Measurements from ENCODE around the gene CTCF.
A peak's percentile ranks its signal among the peaks of the same experiment; 100 is the strongest.

CTCF gene

DNA sequence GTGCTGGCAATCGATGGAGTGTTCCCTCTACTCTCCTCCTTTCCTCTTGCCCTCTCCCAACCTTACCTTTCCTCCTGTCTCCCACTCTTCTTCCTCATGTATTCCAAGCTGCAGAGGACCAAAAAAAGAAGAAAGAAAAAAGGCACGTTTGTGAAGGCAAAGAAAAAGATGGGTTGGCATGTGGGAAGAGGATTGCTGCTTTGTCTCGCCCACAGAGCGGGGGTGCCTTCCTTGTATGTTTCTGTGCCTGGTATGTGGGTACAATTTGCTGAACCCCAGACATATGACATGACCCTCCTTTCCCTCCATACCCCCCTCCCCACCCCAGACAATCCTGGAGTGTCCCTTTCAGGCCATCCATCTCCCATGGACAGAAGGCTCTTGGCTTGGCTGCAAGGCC is 13.1 kb upstream of the CTCF start:
- no peak for DNase-seq (ENCODE audit: low spot score)

DNA sequence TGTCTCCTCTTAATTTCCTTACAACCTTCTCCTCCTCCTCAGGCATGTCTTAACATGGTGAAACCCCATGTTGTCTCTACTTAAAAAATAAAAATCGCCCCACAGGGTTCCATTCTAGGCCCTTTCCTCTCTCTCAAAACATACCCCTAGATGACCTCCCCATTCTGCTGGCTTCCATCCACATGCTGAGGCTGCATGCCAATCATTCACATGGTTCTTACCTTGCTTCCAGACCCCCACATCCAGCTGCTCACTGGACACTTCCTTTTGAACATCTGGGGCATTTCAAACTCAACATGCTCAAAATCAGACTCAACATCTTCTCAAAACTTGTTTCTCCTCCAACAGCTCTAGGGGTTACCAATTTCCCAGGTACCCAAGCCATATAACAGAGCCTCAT is 12.4 kb upstream of the CTCF start:
- DNase-seq (ENCODE audit: low spot score) = no peak

DNA sequence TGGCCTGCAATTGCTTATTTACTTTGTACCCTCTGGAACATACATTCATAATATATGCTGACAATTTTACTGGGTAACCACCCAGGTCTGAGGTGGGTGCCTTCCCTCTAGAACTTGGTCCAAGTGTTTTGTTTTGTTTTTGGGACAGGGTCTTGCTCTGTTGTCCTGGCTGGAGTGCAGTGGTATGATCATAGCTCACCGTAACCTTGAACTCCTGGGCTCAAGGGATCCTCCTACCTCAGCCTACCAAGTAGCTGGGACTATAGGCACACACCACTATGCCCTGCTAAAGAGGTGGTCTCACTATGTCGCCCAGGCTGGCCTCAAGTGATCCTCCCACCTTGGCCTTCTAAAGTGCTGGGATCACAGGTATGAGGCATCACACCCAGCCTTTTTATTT is 11.2 kb upstream of the CTCF start:
- no peak for DNase-seq (ENCODE audit: low spot score)

DNA sequence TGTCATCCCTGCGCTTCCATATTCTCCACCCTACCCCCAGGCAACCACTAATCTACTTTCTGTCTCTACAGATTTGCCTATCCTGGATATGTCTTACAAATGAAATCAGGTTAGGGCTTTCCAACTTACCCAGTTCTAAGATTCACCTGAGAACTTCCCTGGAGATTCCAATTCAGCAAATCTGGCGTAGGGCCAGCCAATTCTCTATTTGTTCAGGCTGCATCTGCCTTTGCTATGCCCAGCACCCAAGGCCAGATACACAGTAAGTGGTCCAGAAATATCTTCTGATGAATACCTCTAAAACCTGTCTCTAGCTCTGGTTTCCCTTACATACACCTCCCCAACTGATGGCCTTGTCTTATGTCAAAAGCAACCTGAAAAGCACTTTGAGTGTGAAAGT is 10.4 kb upstream of the CTCF start:
- no peak for DNase-seq (ENCODE audit: low spot score)

DNA sequence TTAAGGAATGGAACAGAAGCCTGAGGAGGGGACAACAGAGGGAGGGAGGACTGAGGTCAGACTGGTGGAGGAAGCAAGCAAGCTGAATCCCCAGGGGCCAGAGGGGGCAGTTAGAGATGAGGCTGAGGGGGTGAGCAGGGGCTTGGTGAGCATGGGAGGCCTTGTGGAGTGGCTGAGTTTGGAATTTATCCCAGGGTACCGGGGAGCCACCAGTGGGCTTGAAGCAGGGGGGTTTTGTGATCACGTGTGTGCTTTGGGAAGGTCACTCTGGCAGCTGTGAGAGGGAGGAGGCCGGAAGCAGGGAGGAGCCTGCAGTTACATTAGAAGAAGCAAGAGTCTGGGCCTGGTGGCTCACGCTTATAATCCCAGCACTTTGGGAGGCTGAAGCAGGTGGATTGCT is 9.8 kb upstream of the CTCF start:
- DNase-seq (ENCODE audit: low spot score) = no peak

DNA sequence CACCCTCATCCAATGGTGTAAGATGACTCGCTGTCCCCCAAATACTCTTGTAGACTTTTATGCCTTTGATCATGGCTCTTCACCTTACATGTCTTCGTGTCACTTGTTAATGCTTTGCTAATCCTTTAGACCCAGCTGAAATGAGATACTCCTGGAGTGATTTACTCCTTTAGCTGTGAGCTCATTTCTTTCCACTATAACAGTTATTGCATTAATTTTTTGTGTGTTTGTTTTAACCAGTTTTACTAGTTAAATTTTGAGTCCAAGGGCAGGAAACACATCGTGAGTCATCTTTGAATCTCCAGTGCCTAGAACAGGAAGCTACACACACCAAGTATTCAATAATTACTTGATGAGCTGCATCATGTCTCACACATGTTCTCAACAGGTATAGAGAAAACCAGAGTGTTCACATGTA is 6.5 kb upstream of the CTCF start:
- peak; percentile 20 for DNase-seq (ENCODE audit: low spot score)

DNA sequence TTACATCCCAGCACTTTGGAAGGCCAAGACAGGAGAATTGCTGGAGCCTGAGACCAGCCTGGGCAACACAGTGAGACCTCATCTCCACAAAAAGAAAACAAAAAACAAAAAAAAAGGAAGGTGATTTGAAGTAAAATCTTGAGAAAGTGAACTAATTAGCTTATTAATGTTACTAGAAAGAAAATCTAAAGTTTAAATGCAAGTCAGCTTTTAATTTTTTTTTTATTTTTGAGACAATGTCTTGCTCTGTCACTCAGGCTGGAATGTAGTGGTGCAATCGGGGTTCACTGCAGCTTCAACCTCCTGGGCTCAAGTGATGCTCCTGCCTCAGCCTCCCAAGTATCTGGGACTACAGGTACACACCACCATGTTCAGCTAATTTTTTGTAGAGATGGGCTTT is 3.5 kb upstream of the CTCF start:
- no peak for DNase-seq (ENCODE audit: low spot score)

DNA sequence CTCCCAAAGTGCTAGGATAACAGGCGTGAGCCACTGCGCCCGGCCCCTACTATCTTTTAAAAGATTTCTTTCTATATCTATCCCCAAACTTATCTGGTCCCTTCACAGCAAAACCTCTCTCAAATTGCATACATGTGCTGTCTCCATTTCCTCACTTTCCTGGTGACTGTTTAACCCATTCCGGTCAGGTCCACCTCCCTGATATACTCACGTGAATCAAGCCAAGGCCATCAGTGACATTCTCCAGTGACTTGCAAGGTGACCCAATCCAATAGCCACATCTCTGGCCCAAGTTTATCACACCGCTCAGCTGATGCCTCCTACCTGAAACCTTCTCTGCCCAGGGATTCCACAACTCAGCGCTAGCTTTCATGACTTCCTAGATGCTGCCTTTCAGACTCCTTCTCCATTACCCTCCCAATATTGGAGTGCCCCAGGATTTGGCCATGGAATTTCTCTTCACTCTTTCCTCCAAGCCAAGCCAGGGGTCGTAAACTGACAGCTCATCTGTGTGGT is 1.4 kb upstream of the CTCF start:
- no peak for DNase-seq (ENCODE audit: low spot score)

DNA sequence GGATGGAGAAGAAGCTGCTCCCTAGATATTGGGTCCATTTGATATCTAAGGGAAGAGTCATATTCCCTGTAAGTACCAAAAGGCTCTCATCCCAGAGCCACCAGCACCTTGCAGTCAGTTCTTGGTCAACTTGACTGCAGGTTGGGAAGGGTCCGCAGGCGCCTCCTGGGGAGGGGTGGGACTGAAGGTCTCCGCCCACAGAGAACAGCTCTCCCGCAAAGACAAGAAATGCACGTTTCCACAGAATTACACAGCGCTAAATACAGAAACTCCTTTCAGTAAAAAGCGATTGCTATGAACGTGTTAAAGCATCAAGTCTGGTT is 864 bp upstream of the CTCF start:
- no peak for DNase-seq (ENCODE audit: low spot score)

DNA sequence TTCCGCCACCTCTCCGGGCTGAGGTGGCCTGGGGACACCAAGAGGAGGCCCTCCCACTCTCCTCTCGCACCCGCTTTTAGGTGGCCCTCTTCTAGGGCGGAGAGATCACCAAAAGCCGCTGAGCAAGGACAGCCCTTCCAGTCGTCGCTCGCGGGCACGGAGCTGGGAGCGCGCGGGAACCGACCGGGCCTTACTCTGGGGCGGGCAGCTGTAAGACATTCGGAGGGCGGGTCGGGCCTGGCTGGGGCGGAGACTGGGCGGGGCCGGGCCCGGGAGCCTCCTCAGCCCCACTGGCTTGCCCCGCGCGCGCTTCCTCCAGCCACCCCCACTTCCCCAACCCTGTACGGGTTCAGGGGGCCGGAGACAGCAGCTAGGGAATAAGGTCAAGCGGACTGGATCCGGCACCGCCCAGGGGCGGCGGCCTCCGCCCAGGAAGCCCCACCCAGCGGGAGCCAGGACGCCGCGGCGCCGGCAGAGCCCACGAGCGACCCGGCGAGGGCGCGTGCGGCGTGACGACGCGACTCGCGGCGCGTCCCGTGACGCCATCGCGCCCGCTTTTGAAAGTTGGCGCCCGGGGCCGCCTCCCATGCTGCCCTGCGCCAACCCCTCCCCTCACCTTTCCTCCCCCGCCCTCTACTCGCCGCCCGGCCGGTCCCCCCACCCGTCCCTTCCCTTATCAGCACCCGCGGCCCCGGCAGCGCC is 351 bp upstream of the CTCF start:
- DNase-seq (ENCODE audit: low spot score) = peak; percentile 95

DNA sequence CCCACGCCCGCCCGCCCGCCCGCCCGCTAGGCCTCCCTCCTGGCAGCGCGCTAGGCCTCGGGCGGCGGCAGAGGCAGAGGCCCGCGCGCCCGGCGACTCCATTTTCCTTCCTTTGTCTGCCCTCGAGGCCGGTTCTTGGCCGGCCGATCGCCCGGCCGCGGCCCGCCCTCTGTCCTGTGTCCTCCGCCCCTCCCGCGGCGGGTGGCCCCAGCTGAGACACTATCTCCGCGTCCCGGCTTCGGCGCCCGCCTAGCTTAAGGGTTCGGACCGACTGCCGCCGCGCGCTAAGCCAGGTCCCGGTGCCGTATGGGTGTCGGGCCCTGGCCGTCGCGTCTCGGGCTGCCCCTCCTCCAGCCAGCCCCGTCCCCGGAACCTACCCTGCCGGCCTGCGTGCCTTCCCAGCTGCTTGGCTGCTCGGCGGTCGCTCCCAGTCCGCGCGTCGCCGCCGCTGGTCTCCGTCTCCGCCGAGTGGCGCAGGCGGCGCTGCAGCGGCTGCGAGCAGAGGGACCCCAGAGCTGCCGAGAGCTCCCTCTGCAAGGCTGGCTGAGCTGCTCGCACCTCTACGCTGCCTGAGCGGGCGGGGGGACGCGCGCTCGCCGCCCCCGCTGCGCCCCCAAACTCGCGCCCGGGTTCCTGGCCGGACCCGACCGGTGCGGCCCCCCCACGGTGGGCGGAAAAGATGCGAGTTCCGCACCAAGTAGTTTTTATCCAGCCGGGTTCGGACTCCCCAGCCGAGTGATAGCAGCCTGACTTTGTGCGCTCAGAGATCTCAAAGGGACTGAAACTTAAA is 787 bp downstream of the CTCF start:
- peak; percentile 41 for DNase-seq (ENCODE audit: low spot score)

DNA sequence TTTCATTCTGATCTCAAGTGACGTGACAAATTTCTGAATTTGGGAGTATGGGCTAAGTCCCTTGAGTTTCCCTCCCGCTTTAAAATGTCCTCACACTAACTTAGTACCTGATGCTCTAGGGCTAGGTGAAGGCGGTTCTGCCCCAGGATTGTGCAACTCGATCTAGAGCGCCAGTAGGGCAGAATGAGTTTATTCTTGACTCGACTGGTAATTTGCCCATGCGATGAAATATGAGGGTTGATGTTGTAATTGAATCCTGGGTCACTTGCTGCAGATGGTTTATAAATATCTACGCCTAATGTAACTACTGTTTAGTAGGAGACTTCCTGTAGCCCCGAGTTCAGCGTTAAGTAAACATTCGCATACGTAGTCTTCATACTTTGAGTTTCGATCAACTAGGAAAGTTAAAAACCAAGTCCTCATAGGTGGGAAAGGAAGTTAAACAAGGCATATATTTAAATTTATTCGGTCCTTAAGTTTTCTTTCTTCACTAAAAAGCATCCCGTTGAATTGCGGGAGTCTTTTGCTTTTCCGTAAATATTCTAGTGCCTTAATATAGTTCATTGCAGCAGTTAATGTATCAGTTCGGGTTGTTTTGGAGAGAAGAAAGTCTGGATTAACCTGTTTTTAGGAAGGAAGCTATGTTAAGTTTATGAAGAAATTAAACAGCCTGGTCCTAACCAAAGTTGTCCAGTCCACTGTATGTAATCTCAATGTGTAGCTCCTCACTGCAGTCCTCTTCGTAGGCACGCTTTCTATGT is 1.6 kb downstream of the CTCF start:
- peak; percentile 39 for DNase-seq (ENCODE audit: low spot score)

DNA sequence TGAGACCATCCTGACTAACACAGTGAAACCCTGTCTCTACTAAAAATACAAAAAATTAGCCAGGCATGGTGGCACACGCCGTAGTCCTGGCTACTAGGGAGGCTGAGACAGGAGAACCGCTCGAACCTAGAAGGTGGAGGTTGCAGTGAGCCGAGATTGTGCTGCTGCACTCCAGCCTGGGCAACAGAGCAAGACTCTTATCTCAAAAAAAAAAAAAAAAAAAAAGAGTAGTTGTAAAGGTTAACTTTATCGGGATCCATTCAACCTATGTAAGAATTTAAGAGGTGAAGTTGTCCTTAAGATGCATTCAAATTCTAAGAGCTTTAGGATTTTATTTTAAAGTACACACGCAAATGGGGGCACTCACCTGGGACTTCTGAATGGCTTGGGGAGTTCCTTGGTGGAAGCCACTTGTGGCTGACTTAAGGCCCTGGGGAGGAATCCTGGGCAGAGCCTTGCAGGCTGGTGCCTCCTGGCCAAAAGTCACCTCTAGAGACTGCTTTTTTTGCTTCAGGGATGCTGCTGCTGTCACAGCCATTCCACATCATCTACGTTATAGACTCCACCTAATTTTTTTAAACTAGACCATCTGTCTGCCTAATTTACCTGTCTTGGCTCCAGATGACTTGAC is 3.3 kb downstream of the CTCF start:
- no peak for DNase-seq (ENCODE audit: low spot score)

DNA sequence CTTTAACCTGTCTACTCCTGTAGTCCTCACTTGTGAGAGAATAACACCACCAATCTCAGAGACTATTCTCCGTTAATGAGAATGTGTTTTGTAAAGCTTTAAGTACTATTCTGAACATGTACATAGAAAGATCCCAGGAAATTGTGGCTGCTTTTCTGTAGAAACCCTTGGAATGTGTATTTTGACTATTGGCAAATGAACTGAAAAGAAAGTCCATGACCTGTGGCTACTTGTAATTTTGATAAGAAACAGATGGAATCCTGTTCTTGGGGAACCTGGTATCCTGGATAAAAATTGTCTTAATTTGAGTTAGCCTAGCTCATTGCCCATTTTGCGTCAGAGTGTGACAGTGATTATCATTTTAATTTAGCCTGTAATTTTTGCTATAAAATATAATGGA is 9.1 kb downstream of the CTCF start:
- DNase-seq (ENCODE audit: low spot score) = no peak

DNA sequence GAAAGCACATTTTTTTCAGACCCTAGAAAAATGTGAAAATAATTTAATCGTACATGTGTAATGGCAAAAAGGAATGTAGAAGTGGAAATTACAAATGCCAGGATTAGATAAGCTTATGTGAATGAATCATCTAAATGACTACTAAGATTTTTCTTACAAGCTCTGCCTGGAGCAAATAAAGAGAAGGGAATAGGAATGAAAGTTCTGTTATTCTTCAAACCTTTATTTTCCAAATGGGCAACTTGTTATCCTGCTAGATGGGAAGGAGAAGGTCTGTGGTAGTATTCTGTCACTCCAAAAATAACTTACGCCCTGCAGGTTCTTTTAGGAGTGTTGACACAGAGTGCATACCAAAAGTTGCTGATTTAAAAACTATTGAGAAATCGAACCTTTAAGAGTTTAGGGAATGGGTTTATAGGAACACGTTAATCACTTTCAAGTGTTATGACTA is 9.7 kb downstream of the CTCF start:
- no peak for DNase-seq (ENCODE audit: low spot score)

DNA sequence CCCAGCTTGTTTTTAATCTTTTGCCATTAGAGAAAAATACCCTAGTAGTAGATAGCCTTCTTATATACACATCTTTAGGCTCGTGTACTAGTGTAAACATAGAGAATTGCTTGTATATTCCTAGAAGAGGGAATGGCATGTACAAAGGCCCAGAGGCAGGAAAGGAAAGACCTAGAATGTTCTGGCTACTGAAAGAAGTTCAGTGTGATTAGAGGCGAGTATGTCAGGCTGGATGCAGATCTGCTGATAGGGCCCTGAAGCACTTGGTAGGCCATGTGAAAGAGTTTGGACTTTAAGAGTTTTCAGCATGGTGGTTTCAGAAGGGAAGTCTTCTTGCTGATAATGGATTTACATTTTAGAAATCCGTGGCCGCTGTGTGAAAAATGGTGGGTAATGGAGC is 17.4 kb downstream of the CTCF start:
- no peak for DNase-seq (ENCODE audit: low spot score)

DNA sequence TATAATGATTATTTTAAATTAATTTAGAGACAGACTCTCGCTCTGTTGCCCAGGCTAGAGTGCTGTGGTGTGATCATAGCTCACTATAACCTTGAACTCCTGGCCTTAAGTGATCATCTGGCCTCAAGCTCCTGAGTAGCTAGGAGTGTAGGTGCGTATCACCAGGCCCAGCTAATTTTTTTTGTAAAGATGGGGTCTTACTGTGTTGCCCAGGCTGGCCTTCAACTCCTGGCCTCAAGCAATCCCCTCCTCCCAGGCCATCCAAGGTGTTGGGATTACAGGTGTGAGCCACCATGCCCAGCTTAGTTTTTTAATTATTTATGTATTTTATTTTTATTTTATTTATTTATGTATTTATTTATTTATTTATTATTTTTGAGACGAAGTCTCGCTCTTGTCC is 17.9 kb downstream of the CTCF start:
- DNase-seq (ENCODE audit: low spot score) = no peak

DNA sequence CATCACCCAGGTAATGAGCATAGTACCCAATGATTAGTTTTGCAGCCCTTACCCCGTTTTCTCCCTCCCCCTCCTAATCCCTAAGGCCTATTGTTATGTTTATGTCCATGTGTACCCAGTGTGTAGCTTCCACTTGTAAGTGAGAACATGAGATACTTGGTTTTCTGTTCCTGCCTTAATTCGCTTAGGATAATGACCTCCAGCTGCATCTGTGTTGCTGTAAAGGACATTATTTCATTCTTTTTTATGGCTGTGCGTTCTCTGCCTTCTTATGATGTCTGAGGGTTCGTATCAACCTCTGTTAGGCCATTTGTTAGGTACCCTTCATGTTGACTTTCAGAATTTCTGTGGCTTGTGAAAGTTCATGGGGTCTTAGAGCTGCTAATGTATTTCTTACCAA is 31.0 kb downstream of the CTCF start:
- no peak for DNase-seq (ENCODE audit: low spot score)

DNA sequence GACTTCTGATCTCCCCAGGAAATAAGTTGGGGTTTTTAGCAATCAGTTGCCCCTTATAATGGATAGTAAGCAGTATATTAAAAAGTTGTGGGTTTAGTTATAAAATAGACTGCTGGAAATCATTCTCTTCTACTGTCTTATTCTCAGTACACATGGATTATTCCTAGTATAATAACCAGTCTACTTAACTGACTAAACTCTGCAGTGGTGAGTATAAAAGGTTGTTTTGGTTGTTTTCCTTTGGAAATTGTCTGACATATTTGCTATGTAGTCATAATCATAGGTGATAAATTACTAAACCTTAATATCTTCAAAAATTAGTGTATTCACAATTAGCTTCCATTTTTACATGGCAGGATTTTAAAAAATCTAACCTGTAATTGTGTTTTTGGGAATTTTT is 31.4 kb downstream of the CTCF start:
- no peak for DNase-seq (ENCODE audit: low spot score)

DNA sequence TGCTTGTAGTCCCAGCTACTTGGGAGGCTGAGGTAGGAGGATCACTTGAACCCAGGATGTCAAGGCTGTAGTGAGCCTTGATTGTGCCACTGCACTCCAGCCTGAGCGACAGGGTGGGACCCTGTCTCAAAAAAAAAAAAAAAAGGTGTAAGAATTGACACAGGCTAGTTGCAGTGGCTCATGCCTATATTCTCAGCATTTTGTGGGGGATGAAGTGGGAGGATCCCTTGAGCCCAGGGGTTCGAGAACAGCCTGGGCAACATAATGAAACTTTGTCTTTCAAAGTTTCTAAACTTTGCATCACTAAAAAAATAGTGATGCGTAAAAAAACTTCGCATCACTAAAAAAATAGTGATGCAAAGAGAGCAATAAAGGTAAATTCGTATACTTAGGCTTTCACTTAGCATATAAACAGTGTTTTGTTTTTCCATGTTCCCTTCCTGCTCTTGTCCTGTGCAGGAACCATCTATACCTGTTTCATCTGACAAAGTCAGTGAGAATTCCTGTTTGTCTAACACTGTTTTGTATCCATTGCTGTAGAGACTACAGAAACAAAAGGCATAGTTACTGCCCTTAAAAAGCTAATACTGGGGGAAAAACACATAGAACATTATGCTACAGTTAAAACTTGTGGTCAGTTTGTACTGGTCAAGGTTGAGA is 32.1 kb downstream of the CTCF start:
- DNase-seq (ENCODE audit: low spot score) = no peak

DNA sequence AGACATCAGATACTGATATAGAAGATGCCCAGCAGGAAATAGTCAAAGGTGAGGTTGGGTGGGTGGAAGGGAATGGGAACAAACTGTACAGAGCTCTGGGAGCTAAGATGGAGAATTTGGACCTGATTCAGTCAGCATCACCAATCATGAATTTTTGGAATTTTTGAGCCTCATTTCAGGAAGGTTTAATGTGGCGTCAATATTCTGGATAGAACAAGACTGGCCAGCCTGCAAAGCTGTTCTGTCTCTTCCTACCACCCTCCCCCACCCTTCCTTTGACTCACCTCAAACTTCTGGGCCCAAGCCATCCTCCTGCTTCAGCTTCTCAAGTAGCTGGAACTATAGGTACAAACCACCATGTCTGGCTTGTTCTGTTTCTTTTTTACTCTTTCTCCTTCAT is 32.6 kb downstream of the CTCF start:
- no peak for DNase-seq (ENCODE audit: low spot score)

DNA sequence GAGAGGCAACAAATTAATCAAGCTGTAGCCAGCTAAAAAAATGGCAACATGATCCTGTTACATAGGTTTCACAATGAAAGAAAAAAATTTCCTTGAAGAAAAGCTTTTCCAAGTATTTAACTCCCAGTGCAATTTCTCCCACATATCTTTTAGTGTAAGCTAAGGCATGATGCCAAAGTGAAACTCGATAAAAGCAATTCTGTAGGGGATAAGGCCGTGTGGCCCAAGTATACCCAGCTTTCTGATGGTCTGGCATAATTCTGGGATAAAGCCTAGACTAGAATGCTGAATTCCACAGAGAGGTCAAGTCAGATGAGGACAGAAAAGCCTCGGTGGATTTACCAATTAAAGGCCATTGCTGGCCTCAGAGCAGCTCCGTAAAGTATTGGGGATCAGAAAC is 36.2 kb downstream of the CTCF start:
- no peak for DNase-seq (ENCODE audit: low spot score)

Measured in LoVo (cell line).